GM12864 (cell line): Measurements from ENCODE around the gene DTWD1.
"Not testable (repeated sequence)": the region's sequence is repeated elsewhere in the genome, so short reads cannot be mapped to it uniquely, and the experiment has no call there.

Experiments used
- DNase-seq: peaks from one replicate; pipeline ENCODE4 v3.0.0-alpha.2; 2011; ENCODE audit warnings: low read depth
- H3K4me3 ChIP-seq: 2 replicates; pipeline ENCODE4 v1.5.1; 2011; ENCODE audit warnings: mild to moderate bottlenecking, low read depth, low read length, control low read depth
- TF ChIP-seq, protein P1 (sequence below): IDR thresholded peaks from 2 replicates; pipeline ENCODE4 v1.5.1; 2011; ENCODE audit warnings: low read depth, mild to moderate bottlenecking, moderate library complexity, low read length, control low read depth, inconsistent platforms; ENCODE audit errors: missing control alignments

Gene DTWD1

GRCh38 chr15:49646891-49647290, 26.0 kb downstream of the DTWD1 start:
- no peak for DNase-seq
- TF ChIP-seq, protein P1, sequence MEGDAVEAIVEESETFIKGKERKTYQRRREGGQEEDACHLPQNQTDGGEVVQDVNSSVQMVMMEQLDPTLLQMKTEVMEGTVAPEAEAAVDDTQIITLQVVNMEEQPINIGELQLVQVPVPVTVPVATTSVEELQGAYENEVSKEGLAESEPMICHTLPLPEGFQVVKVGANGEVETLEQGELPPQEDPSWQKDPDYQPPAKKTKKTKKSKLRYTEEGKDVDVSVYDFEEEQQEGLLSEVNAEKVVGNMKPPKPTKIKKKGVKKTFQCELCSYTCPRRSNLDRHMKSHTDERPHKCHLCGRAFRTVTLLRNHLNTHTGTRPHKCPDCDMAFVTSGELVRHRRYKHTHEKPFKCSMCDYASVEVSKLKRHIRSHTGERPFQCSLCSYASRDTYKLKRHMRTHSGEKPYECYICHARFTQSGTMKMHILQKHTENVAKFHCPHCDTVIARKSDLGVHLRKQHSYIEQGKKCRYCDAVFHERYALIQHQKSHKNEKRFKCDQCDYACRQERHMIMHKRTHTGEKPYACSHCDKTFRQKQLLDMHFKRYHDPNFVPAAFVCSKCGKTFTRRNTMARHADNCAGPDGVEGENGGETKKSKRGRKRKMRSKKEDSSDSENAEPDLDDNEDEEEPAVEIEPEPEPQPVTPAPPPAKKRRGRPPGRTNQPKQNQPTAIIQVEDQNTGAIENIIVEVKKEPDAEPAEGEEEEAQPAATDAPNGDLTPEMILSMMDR = no peak
- no peak overlapping the region for H3K4me3 ChIP-seq

GRCh38 chr15:49649987-49650386, 29.1 kb downstream of the DTWD1 start:
- TF ChIP-seq, protein P1 = no peak
- DNase-seq = no peak
- no peak overlapping the region for H3K4me3 ChIP-seq

DNA sequence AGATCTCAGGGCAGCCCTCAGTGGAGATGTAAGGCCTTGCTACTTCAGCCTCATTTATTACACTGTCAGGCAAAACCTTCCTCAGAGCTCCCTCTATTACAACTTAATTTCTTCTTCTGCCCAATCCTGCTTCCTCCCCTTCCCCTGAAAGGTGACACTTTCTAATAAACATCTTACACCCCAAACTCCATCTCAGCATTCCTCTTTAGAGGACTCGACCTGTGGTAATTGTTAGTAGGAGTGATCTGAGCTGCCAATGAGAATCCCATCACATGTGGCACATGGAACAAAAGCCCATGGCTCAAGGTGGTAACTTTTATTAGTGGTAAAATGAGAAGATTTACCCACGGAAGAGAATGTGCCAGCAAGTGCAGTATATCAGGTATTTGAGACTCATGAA, 29.8 kb downstream of the DTWD1 start:
- no peak for DNase-seq
- TF ChIP-seq, protein P1 = no peak
- no peak overlapping the region for H3K4me3 ChIP-seq

- no peak for DNase-seq
- H3K4me3 ChIP-seq = no peak overlapping the region
- TF ChIP-seq, protein P1 = no peak
Measured at GRCh38 chr15:49652922-49653321, 32.1 kb downstream of the DTWD1 start.

DNA sequence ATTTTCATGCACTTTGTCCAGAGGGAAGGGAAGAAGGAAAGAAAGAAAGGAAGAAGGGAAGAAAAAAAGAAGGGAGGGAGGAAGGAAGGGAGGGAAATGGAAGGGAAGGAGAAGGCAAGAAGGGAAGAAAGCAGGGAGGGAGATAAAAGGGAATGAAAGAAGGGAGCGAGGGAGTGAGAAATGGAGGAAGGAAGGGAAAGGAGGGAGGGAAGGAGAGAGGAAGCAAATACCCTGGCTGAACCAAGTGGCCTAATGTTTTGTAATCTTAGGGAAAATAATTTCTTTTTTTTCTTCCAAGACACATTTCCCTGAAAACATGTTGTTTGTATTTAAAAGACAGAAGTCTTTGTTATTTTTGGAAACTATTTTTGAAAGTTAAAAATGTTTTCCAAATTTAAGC, 35.9 kb downstream of the DTWD1 start:
- DNase-seq = no peak
- H3K4me3 ChIP-seq = no peak overlapping the region
- TF ChIP-seq, protein P1 = no peak

- H3K4me3 ChIP-seq = no peak overlapping the region
- TF ChIP-seq, protein P1 = no peak
- no peak for DNase-seq
Measured at GRCh38 chr15:49664716-49665115, 43.9 kb downstream of the DTWD1 start.

GRCh38 chr15:49666486-49666885, 45.6 kb downstream of the DTWD1 start:
- not testable (repeated sequence) for DNase-seq, H3K4me3 ChIP-seq

- TF ChIP-seq, protein P1 = no peak
- no peak overlapping the region for H3K4me3 ChIP-seq
- no peak for DNase-seq
Measured at GRCh38 chr15:49669288-49669687, 48.4 kb downstream of the DTWD1 start.
